ENCODE results near the gene MYO3B.
"Not testable (repeated sequence)": the region's sequence is repeated elsewhere in the genome, so short reads cannot be mapped to it uniquely, and the experiment has no call there.

The MYO3B gene

DNA sequence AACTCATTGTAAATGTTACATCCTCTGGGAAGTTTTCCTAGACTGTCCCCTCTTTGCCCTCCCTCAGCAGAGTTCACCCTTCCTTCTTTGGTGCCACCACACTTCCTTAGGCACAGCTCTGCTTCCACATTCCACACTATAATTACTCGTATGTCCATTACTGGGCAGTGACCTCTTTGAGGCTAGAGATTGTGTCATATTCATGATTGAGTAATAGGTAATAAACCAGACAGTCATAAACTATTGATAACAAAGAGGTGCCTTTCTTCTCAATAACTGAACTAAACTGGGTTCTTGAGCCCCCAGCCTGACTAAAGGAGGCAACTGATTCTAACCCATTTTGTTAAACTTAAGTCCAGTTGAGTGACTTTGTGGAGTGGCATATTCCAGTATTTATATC lies 28.3 kb downstream of the MYO3B start:
- no peak for DNase-seq (ENCODE audit: low spot score)
- TF ChIP-seq, protein P1, sequence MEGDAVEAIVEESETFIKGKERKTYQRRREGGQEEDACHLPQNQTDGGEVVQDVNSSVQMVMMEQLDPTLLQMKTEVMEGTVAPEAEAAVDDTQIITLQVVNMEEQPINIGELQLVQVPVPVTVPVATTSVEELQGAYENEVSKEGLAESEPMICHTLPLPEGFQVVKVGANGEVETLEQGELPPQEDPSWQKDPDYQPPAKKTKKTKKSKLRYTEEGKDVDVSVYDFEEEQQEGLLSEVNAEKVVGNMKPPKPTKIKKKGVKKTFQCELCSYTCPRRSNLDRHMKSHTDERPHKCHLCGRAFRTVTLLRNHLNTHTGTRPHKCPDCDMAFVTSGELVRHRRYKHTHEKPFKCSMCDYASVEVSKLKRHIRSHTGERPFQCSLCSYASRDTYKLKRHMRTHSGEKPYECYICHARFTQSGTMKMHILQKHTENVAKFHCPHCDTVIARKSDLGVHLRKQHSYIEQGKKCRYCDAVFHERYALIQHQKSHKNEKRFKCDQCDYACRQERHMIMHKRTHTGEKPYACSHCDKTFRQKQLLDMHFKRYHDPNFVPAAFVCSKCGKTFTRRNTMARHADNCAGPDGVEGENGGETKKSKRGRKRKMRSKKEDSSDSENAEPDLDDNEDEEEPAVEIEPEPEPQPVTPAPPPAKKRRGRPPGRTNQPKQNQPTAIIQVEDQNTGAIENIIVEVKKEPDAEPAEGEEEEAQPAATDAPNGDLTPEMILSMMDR (IDR thresholded peaks at IDR 0.05; ENCODE audit: borderline replicate concordance, control extremely low read depth, extremely low read depth, insufficient read depth, missing control alignments): no peak
- in situ Hi-C loops (cut with MboI; ENCODE audit: low sequenced_read_pairs, unreplicated experiment): no loop called here

GRCh38 chr2:170206805-170207407 lies 29.0 kb downstream of the MYO3B start:
- DNase-seq (ENCODE audit: low spot score): no peak
- TF ChIP-seq, protein P1 (IDR thresholded peaks at IDR 0.05; ENCODE audit: borderline replicate concordance, control extremely low read depth, extremely low read depth, insufficient read depth, missing control alignments): no peak
- in situ Hi-C loops (cut with MboI; ENCODE audit: low sequenced_read_pairs, unreplicated experiment): no loop called here

DNA sequence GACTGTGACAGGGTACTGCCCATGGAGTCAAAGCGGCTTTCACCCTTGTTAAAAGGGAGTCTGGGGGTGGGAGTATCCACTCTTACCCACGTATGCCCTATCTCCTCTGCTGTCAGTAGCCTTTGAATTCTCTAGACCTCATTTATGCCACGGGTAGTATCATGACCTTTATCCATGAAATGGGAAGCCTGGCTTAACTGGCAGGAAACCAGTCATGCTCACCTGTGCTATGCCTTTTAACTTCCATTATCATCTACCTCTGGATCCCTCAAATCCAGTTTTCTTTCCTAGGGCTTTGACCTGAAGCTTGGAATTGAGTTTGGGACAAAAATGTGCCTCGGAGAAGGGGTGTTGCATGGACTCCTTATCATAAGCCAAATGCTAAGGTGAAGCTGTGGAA lies 30.0 kb downstream of the MYO3B start:
- TF ChIP-seq, protein P1 (IDR thresholded peaks at IDR 0.05; ENCODE audit: borderline replicate concordance, control extremely low read depth, extremely low read depth, insufficient read depth, missing control alignments): no peak
- no peak for DNase-seq (ENCODE audit: low spot score)
- in situ Hi-C loops (cut with MboI; ENCODE audit: low sequenced_read_pairs, unreplicated experiment): no loop called here

GRCh38 chr2:170208967-170209366 lies 31.0 kb downstream of the MYO3B start:
- no peak for DNase-seq (ENCODE audit: low spot score)
- TF ChIP-seq, protein P1 (IDR thresholded peaks at IDR 0.05; ENCODE audit: borderline replicate concordance, control extremely low read depth, extremely low read depth, insufficient read depth, missing control alignments): no peak
- in situ Hi-C loops (cut with MboI; ENCODE audit: low sequenced_read_pairs, unreplicated experiment): no loop called here

DNA sequence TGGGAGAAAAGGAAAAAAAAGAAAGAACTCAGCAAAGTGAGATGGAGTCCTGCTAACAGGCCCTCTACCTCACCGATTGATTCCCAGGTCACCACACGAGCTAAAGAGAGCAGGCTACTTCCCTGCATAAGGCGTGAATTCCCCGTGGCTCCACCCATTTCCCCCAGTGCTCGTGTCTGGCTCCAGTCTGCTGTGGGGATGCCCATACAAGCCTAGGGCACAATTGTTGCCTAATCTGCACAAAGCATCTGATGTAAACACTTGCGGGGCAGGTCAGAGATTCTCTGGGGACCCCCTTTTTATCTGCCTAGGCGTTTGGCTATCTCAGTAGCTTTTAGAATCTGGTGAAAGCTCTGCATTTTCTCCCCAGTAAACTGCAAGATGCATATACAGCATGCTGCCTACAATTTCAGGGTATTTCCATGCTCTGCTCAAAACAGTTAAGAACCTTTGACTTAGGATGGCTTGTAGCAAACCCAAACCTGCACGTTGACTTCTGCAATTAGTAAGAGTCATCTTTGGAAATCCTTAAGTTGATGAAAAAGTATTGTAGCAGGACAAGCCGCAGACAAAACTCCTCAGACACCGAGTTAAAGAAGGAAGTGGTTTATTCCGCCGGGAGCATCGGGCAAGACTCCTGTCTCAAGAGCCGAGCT lies 34.8 kb downstream of the MYO3B start:
- TF ChIP-seq, protein P1 (IDR thresholded peaks at IDR 0.05; ENCODE audit: borderline replicate concordance, control extremely low read depth, extremely low read depth, insufficient read depth, missing control alignments): no peak
- in situ Hi-C loops (cut with MboI; ENCODE audit: low sequenced_read_pairs, unreplicated experiment): no loop called here
- DNase-seq (ENCODE audit: low spot score): no peak

DNA sequence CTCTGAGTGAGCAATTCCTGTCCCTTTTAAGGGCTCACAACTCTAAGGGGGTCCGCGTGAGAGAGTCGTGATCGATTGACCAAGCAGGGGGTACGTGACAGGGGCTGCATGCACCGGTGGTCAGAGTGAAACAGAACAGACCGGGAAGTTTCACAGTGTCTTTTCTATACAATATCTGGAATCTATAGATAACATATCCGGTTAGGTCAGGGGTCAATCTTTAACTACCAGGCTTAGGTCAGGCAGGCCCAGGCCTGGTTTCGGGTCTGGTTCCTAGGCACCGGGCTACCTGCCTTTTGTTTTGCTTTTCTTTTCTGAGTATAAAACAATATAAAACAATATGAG lies 35.3 kb downstream of the MYO3B start:
- in situ Hi-C loops (cut with MboI; ENCODE audit: low sequenced_read_pairs, unreplicated experiment); DNase-seq (ENCODE audit: low spot score): not testable (repeated sequence)

DNA sequence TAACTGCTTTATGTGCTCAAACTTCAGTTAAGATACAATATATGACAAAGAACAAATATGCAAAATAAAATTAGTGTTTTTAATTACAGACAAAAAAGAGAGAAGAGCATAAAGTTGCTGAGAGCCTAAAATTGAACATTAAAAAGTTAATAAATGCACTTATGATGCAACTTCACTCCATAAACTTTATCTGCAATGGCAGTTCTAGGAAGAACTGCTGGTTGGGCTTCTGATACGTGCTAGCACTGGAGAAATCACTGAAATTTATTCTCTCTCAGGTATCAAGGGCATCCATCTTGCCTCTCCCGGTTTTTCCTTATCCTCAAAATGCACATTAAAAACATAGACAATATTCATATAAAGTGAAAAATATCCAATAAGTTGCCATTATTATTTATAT lies 35.7 kb downstream of the MYO3B start:
- TF ChIP-seq, protein P1 (IDR thresholded peaks at IDR 0.05; ENCODE audit: borderline replicate concordance, control extremely low read depth, extremely low read depth, insufficient read depth, missing control alignments): no peak
- in situ Hi-C loops (cut with MboI; ENCODE audit: low sequenced_read_pairs, unreplicated experiment): no loop called here
- no peak for DNase-seq (ENCODE audit: low spot score)
